Choroid plexus epithelial cell (primary cell): ENCODE results near the gene PEAK3.

Experiments used
- DNase-seq: peaks from one replicate; pipeline ENCODE4 v3.0.0-alpha.2; 2010; ENCODE audit warnings: low read depth
- H3K4me3 ChIP-seq: 2 replicates; pipeline ENCODE4 v1.5.1; 2011; ENCODE audit warnings: low read depth, mild to moderate bottlenecking, control low read depth, low read length, moderate library complexity
- CTCF ChIP-seq: conservative IDR thresholded peaks from 2 replicates; pipeline ENCODE4 v1.5.1; 2011; ENCODE audit warnings: low read depth, mild to moderate bottlenecking, control low read depth, inconsistent platforms, low read length, moderate library complexity

The PEAK3 gene, protein sequence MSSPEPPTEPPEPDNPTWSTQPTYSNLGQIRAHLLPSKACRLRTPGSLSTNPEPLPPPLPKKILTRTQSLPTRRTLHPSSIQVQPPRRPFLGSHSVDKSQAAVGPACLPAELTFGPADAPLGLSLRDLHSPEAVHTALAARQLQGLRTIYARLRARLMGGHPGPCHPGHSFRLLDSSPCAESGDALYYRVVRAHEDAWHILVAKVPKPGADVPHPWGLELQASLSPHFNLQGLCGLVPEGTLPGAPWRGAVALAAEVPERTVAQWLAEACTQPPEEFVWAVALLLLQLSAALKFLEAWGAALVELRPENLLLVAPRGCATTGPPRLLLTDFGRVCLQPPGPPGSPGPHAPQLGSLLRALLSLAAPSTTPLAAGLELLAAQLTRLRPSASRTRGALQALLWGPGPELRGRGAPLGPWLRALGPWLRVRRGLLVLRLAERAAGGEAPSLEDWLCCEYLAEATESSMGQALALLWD

DNA sequence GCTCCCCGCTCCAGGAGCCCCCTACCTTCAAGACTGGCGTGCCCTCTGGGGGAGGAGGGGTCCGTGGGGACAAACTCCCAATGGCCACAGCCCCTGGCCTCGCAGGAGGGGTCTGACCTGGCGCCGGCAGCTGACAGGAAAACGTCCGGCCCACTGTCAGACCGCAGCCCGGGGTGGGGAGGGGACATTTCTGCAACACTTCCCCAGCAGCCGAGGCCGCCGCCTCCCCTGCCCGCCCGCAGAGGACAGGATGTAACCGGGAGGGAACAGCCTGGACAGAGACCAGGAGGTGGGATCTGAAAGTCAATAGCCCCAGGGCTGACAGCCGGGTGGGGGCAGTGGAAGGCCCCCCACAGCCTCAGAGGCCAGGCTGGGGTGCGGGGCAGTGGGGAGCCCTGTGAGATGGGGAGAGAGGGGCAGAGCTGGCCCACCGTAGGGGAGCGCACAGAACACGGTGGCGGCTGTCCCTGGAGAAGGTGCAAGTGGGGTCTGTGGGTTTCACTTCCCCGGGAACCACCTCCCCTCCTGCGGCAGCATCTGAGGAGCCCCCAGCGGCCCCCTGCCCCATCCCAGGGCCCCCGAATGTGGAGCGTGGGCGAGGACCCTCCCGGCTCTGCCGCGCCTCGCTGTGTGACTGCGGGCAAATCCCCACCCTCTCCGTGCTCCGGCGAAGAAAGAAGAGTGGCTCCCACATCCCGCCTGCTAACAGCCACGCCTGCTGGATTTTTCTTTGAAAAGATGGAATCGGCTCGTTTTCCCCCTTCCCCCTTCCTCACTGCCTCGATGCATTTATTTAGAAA lies at the start of gene PEAK3:
Gene PEAK3, minus strand, starts transcription at position 114 of the 800 bp plus-strand sequence. CDS start 1,244 bp downstream, outside the sequence.
- peak; percentile 53 for DNase-seq
- peak within 1 kb of the TSS; percentile 41 for H3K4me3 ChIP-seq
- TF ChIP-seq CTCF = no peak

DNA sequence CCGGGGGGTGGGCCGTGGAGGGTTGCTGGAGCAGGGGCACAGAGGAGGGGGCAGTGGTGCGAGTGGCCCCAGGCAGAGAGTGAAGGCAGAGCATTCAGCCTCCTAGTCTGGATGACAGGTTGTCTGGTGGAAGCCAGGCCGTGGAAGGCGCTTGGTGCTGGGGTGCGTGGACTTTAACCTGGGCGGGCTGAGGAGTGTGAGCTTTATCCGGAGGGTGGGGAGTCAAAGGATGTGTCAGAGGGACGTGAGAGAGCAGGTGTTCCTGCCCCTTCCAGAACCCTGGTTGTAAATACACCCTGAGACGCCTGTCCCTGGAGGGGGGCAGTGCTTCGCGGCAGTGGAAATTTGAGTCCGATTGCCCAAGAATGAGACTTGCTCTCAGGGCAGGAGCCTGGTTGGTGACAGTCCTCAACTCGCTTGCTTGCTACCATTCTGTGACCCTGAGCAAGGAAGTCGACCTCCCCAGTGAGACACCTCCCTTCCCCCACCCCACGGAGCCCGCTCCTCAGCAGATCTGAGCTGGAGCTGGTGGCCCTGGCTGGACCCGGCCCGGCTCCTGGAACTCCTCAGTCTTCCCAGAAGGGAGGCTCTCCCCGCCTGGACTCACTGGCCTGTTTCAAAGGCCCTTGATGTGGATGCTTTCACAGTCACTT lies 48.8 kb upstream of the PEAK3 start:
- no peak for DNase-seq
- TF ChIP-seq CTCF = no peak
- no peak overlapping the region for H3K4me3 ChIP-seq

GRCh38 chr19:2330255-2330631 lies 48.3 kb upstream of the PEAK3 start:
- H3K4me3 ChIP-seq = no peak overlapping the region
- no peak for DNase-seq
- TF ChIP-seq CTCF = no peak

- H3K4me3 ChIP-seq = peak overlapping the region; percentile 86
- DNase-seq = no peak
- TF ChIP-seq CTCF = no peak
Measured at GRCh38 chr19:2329501-2329916, 47.5 kb upstream of the PEAK3 start.

GRCh38 chr19:2329149-2329478 lies 47.1 kb upstream of the PEAK3 start:
- H3K4me3 ChIP-seq = peak overlapping the region; percentile 86
- DNase-seq = no peak

More at GRCh38 chr19:2329149-2329478, 47.1 kb upstream of the PEAK3 start:
- TF ChIP-seq CTCF = no peak
